SU-DHL-6 (cell line): Measurements from ENCODE around the gene ZDHHC20.

Experiments
- H2AFZ ChIP-seq: fragments of 200-600 bp; sonication (generic); 2 replicates; pipeline ENCODE4 v1.6.1; 2014; ENCODE audit warnings: low read depth, mild to moderate bottlenecking, moderate library complexity, mixed read lengths, antibody characterized with exemption, low read length; ENCODE audit not compliant: severe bottlenecking
- H3F3A ChIP-seq: fragments of 200-600 bp; shearing (Covaris generic); 2 replicates; pipeline ENCODE4 v1.6.0; 2016; ENCODE audit warnings: antibody characterized with exemption, mild to moderate bottlenecking; ENCODE audit not compliant: insufficient read depth
- H3K27ac ChIP-seq: fragments of 200-600 bp; sonication (generic); 2 replicates; pipeline ENCODE4 v1.5.1; 2016; ENCODE audit warnings: low read depth, mild to moderate bottlenecking, low read length, moderate library complexity, mixed read lengths
- H3K27me3 ChIP-seq: fragments of 200-600 bp; sonication (generic), shearing (Covaris generic); 2 replicates; pipeline ENCODE4 v1.6.0; 2014; ENCODE audit warnings: mild to moderate bottlenecking, low read length
- H3K36me3 ChIP-seq: fragments of 200-600 bp; sonication (generic); 2 replicates; pipeline ENCODE4 v1.6.1; 2014; ENCODE audit warnings: mild to moderate bottlenecking, low read length, mixed read lengths
- H3K4me2 ChIP-seq: fragments of 300-600, 200-600 bp; shearing (Covaris generic), sonication (generic); 2 replicates; pipeline ENCODE4 v1.6.0; 2014; ENCODE audit warnings: low read length, low read depth, mild to moderate bottlenecking; ENCODE audit not compliant: poor library complexity, severe bottlenecking
- H3K4me3 ChIP-seq: fragments of 200-600 bp; sonication (generic); 2 replicates; pipeline ENCODE4 v1.5.1; 2014; ENCODE audit warnings: antibody characterized with exemption, low read length, mild to moderate bottlenecking, mixed read lengths; ENCODE audit not compliant: insufficient read depth, poor library complexity, severe bottlenecking
- H3K79me2 ChIP-seq: fragments of 200-600 bp; sonication (generic); 2 replicates; pipeline ENCODE4 v1.6.1; 2014; ENCODE audit warnings: mild to moderate bottlenecking, low read length, moderate library complexity; ENCODE audit not compliant: insufficient read depth
- H3K9ac ChIP-seq: fragments of 200-600 bp; sonication (generic); 2 replicates; pipeline ENCODE4 v1.7.0; 2014; ENCODE audit warnings: mild to moderate bottlenecking, low read length
- H3K9me2 ChIP-seq: fragments of 200-600 bp; sonication (generic); replicated peaks from 2 replicates; pipeline ENCODE4 v1.6.1; 2014; ENCODE audit warnings: low read length; ENCODE audit not compliant: insufficient read depth
- H3K9me3 ChIP-seq: fragments of 200-600 bp; sonication (generic); 2 replicates; pipeline ENCODE4 v1.6.1; 2014; ENCODE audit warnings: low read length, mixed read lengths; ENCODE audit not compliant: insufficient read depth
- H4K20me1 ChIP-seq: fragments of 200-600 bp; sonication (generic); 2 replicates; pipeline ENCODE4 v1.6.1; 2014; ENCODE audit warnings: low read depth, mild to moderate bottlenecking, antibody characterized with exemption, low read length, moderate library complexity, mixed read lengths
- EZH2phosphoT487 ChIP-seq: fragments of 200-600 bp; sonication (generic), shearing (Covaris generic); conservative IDR thresholded peaks from 2 replicates; pipeline ENCODE4 v1.6.1; 2018; ENCODE audit warnings: mild to moderate bottlenecking, antibody characterized with exemption, low read length, moderate library complexity, mixed read lengths
- TF ChIP-seq, protein P1 (sequence below): fragments of 200-600 bp; sonication (generic); IDR thresholded peaks from one replicate; pipeline ENCODE4 v1.5.1; 2017; ENCODE audit warnings: antibody characterized with exemption, mild to moderate bottlenecking, low read length, moderate library complexity; ENCODE audit not compliant: insufficient read depth, poor library complexity, severe bottlenecking

ZDHHC20 gene

DNA sequence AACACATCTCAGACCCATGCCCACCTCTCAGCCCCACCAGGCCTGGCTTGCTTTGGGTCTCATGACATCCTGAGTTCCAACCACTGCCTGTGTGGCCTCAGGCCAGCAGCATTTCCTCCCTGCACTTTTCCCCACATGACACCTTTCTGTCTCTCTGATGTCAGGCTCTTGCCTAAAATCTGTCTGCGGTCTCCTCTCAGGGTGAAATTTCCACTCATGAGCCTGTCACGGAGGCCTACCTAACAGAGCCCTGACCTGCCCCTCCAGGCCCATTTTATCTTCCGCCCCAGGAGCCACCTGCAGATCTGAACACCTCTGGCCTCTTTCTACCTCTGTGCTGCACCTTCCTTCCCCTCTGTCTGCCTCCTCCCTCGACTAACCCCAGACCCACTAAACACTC is 93.5 kb downstream of the ZDHHC20 start:
- Histone ChIP-seq H3K9me2 (no peaks in the 10 kb centered on the region), H3K4me3 (no peak overlapping the region), H3K27me3 (no peaks in the 10 kb centered on the region), H3K27ac (no peak overlapping the region), H3K9me3 (no peaks in the 10 kb centered on the region), H3K79me2 (no peaks in the 10 kb centered on the region), H4K20me1 (no peaks in the 10 kb centered on the region), H3K36me3 (no peaks in the 10 kb centered on the region), H3K4me2 (no peak overlapping the region), H3K9ac (no peak overlapping the region), H3F3A (no peaks in the 10 kb centered on the region), H2AFZ (no peak overlapping the region)
- TF ChIP-seq, protein P1, sequence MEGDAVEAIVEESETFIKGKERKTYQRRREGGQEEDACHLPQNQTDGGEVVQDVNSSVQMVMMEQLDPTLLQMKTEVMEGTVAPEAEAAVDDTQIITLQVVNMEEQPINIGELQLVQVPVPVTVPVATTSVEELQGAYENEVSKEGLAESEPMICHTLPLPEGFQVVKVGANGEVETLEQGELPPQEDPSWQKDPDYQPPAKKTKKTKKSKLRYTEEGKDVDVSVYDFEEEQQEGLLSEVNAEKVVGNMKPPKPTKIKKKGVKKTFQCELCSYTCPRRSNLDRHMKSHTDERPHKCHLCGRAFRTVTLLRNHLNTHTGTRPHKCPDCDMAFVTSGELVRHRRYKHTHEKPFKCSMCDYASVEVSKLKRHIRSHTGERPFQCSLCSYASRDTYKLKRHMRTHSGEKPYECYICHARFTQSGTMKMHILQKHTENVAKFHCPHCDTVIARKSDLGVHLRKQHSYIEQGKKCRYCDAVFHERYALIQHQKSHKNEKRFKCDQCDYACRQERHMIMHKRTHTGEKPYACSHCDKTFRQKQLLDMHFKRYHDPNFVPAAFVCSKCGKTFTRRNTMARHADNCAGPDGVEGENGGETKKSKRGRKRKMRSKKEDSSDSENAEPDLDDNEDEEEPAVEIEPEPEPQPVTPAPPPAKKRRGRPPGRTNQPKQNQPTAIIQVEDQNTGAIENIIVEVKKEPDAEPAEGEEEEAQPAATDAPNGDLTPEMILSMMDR = no peak

DNA sequence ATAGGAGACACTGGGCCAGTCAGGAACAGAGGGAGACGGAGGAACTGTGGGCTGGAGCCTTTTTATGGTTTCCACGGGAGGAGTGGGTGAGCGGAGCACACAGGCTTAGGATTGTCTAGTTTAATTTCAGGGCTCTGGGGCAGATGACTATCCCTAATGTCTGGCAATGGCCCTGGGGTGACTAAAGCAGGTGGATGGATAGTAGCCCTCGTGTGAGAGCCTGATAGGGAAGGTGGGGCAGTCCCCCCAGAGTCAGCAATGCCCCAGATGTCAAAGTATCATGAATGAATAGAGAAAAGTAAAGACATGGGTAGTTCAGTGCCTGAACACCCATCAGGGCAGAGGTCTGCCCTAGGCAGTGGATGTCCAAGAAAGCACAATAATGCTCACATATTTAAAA is 94.2 kb downstream of the ZDHHC20 start:
- Histone ChIP-seq H4K20me1 (no peaks in the 10 kb centered on the region), H3K9me2 (no peaks in the 10 kb centered on the region), H3F3A (no peaks in the 10 kb centered on the region), H3K27me3 (no peaks in the 10 kb centered on the region), H3K36me3 (no peaks in the 10 kb centered on the region), H3K4me2 (no peak overlapping the region), H3K9ac (no peak overlapping the region), H2AFZ (no peak overlapping the region), H3K79me2 (no peaks in the 10 kb centered on the region), H3K4me3 (no peak overlapping the region), H3K9me3 (no peaks in the 10 kb centered on the region), H3K27ac (no peak overlapping the region)
- TF ChIP-seq, protein P1 = no peak
- TF ChIP-seq EZH2phosphoT487 = no peak

DNA sequence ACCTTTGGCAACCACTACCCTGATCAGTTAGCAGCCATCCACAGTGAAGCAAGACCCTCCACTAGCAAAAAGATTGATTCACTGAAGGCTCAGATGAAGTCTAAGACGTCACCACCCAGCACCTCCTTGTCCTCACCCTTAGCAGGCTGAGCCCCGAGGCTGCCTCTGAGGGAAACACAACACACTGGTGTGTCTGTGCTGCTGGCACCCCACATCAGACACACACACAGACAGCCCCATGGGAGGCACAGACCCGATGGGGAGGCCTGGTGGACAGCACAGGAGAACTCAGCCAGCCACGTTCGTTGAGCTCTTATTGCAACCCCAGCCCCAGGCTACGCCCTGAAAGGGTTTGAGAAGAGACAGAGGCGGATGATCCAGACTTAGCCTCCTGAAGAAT is 94.7 kb downstream of the ZDHHC20 start:
- Histone ChIP-seq H3K79me2 (no peaks in the 10 kb centered on the region), H3F3A (no peaks in the 10 kb centered on the region), H4K20me1 (no peaks in the 10 kb centered on the region), H3K9me3 (no peaks in the 10 kb centered on the region), H3K27ac (no peak overlapping the region), H3K4me2 (no peak overlapping the region), H2AFZ (no peak overlapping the region), H3K9ac (no peak overlapping the region), H3K27me3 (no peaks in the 10 kb centered on the region), H3K9me2 (no peaks in the 10 kb centered on the region), H3K36me3 (no peaks in the 10 kb centered on the region), H3K4me3 (no peak overlapping the region)
- TF ChIP-seq, protein P1 = no peak
- TF ChIP-seq EZH2phosphoT487 = no peak

DNA sequence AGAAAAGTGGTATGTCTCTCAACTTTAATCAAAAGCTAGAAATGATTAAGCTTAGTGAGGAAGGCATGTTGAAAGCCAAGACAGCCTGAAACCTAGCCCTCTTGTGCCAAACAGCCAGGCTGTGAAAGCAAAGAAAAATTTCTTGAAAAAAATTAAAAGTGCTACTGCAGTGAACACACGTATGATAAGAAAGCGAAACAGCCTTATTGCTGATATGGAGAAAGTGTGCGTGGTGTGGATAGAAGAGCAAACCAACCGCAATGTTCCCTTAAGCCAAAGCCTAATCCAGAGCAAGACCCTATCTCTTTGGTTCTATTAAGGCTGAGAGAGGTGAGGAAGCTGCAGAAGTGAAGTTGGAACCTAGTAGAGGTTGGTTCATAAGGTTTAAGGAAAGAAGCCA is 96.4 kb downstream of the ZDHHC20 start:
- no peaks in the 10 kb centered on the region for H3K36me3 ChIP-seq
- H3K9ac ChIP-seq = no peak overlapping the region
- no peaks in the 10 kb centered on the region for H3K9me3 ChIP-seq
- no peaks in the 10 kb centered on the region for H3F3A ChIP-seq
- TF ChIP-seq, protein P1 = no peak
- TF ChIP-seq EZH2phosphoT487 = no peak
- no peaks in the 10 kb centered on the region for H3K27me3 ChIP-seq
- H3K4me3 ChIP-seq = no peak overlapping the region
- no peak overlapping the region for H2AFZ ChIP-seq
- H3K9me2 ChIP-seq = no peaks in the 10 kb centered on the region
- no peak overlapping the region for H3K4me2 ChIP-seq
- no peaks in the 10 kb centered on the region for H3K79me2 ChIP-seq
- H4K20me1 ChIP-seq = no peaks in the 10 kb centered on the region
- no peak overlapping the region for H3K27ac ChIP-seq
